Cardiac fibroblast (primary cell): Measurements from ENCODE around the gene RAC3.
A peak's percentile ranks its signal among the peaks of the same experiment; 100 is the strongest.

Source experiments
- DNase-seq, 2 donors: peaks; one replicate each; pipeline versions ENCODE4 v3.0.0 to v3.0.0-alpha.2; 2010; ENCODE audit warnings: low read depth in 2 of 2
- H3K4me3 ChIP-seq, 2 donors: replicated peaks in 1 of 2; 1 replicate in 1 of 2; 2 replicates in 1 of 2; pipeline ENCODE4 v1.5.1; 2011; ENCODE audit warnings: low read depth in 2 of 2, low read length in 2 of 2, mild to moderate bottlenecking in 2 of 2, moderate library complexity in 1 of 2
- CTCF ChIP-seq: IDR thresholded peaks from one replicate; pipeline ENCODE4 v1.5.1; 2011; ENCODE audit warnings: low read depth, mild to moderate bottlenecking, low read length, inconsistent platforms

Gene RAC3

DNA sequence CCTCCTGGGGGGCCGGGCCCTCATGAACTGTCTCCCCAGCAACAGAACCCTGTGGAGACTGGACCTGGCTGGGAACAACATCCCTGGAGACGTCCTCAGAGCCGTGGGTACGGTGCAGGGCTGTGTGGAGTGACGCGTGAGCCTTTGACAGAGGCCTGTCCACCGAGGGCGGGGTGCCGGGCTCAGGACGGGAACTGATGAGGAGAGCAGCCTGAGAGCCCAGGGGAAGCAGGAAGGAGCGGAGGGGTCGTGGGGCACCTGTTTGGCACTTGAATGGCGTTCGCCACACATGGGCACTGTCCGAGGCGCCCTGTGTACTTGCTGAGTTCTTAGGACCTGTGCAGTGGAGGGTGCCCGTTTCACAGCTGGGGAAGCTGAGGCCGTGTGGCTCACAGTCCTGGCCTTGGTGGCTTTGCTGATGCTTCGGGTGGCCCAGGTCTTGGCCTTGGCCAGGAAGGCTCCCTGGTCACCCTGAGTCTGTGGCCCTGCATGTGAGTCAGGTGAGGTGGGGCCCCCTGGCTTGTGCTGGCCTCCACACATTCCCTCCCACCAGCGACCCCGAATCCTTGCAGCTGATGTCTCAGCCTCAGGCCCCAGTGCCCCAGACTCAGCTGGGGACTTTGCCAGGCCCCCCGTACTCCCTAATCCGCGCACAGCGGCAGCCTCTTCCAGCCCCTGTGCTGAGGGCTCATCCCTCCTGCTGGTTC is 5.9 kb upstream of the RAC3 start:
- H3K4me3 ChIP-seq: no peak overlapping the region
- no peak for TF ChIP-seq CTCF
- no peak for DNase-seq

GRCh38 chr17:82028246-82028645 is 3.2 kb upstream of the RAC3 start:
- DNase-seq: no peak
- no peak for TF ChIP-seq CTCF
- no peak overlapping the region for H3K4me3 ChIP-seq

DNA sequence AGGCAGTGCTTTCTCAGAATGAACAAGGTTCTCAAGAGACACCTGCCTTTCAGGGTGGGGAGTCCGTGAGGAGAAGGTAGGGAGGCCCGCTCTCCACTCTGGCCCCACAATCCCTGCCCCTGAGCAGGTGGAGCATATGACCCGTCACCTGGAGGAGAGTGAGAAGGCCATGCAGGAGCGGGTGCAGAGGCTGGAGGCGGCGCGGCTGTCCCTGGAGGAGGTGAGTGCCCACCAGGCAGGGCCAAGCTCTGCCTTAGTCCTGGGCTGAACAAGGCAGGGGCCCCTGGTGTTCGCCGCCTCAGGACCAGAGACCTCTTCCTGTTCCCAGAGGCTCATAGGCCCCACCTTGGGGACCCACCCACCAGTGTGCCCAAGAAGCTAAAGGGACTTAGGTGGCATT is 2.5 kb upstream of the RAC3 start:
- no peak for TF ChIP-seq CTCF
- no peak for DNase-seq
- no peak overlapping the region for H3K4me3 ChIP-seq

GRCh38 chr17:82029391-82029790 is 2.1 kb upstream of the RAC3 start:
- H3K4me3 ChIP-seq: no peak overlapping the region

GRCh38 chr17:82029990-82030469 is 1.4 kb upstream of the RAC3 start:
- no peak overlapping the region for H3K4me3 ChIP-seq
- DNase-seq: no peak
- no peak for TF ChIP-seq CTCF

More at GRCh38 chr17:82029391-82029790, 2.1 kb upstream of the RAC3 start:
- no peak for TF ChIP-seq CTCF
- DNase-seq: no peak

- peak; percentile 86 to 89 for DNase-seq
- TF ChIP-seq CTCF: peak; percentile 87
- H3K4me3 ChIP-seq: peak overlapping the region; percentile 49 to 51
Observed at GRCh38 chr17:82030470-82031302, 792 bp upstream of the RAC3 start.
